Measurements from ENCODE around the gene ABCC9.

ABCC9 gene

DNA sequence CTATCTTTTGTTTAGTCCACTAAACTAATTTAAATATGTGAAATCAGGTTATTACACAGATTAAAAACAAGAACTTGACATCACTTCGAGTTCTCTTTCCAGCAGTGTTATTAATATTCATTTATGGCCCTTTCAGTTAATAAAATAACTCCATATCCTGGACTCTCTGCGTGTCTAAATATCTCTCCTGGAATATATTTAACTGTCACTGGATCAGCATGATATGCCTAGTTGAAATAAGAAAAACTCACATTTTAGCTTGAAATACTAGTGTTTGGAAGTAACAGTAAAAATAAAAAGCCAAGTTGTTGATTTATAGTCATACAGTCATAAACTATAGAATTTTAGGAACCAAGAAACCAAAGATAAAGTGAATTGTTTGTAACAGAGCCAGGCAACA, 45.6 kb downstream of the ABCC9 start:
- H4K20me1 ChIP-seq (ENCODE audit: low read depth, low read length) = no peaks in the 10 kb centered on the region
- H3K27ac ChIP-seq (ENCODE audit: low read depth, low read length) = no peak overlapping the region
- H3K36me3 ChIP-seq (ENCODE audit: low read length) = no peaks in the 10 kb centered on the region
- H3K4me3 ChIP-seq (ENCODE audit: insufficient read depth, low read length, poor library complexity, severe bottlenecking) = no peak overlapping the region
- H3K9me3 ChIP-seq (ENCODE audit: insufficient read depth, low read length) = no peaks in the 10 kb centered on the region
- TF ChIP-seq EZH2phosphoT487 (conservative IDR thresholded peaks at IDR 0.05; ENCODE audit: low read length) (no peak), CTCF (IDR thresholded peaks at IDR 0.05; ENCODE audit: insufficient read depth, low read length, poor library complexity, severe bottlenecking) (no peak)
- H3K79me2 ChIP-seq (ENCODE audit: insufficient read depth, low read length) = no peaks in the 10 kb centered on the region
- H2AFZ ChIP-seq (ENCODE audit: low read depth, low read length, severe bottlenecking) = no peak overlapping the region
- no peak overlapping the region for H3K4me2 ChIP-seq (ENCODE audit: low read depth, low read length, poor library complexity, severe bottlenecking)
- H3K9ac ChIP-seq (ENCODE audit: low read length) = no peak overlapping the region
- H3F3A ChIP-seq (ENCODE audit: insufficient read depth) = no peaks in the 10 kb centered on the region
- H3K9me2 ChIP-seq (replicated peaks; ENCODE audit: insufficient read depth, low read length) = no peaks in the 10 kb centered on the region
- H3K27me3 ChIP-seq (ENCODE audit: low read length) = no peaks in the 10 kb centered on the region

DNA sequence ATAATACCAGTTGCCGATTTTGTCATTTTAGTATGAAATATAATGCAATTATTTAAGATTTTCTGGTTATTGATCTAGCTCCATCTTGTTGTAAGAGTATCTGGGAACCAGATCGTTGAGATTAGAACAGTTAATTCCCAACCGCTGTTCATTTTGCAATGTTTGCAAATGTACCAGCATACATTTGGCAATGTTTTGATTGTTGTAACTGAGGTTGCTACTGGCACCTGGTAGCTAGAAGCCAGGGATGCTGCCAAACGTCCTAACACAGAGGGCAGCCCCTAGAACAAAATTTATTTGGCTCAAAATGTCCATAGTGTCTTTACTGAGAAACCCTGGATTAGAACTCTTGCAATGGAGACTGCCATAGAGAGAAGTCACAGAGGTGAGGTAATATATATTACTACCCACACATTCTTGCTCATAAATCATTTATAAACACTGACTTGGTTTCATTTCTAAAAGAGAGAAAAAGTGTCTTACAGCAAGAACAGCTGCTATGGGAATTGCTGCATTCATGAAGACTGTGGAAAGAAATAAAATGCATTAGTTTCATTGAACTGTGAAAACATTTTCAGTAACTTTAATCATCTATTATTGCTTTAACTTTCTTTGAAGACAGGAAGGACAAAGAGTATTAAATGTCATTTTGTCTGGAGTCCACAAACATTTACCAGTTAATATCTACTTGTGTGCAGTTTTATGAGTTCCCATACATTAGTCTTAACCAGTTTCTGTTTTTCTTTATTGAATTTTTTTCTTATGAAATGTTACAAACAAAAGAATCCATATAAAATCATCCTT, 46.2 kb downstream of the ABCC9 start:
- H3K4me2 ChIP-seq (ENCODE audit: low read depth, low read length, poor library complexity, severe bottlenecking) = no peak overlapping the region
- H4K20me1 ChIP-seq (ENCODE audit: low read depth, low read length) = no peaks in the 10 kb centered on the region
- H2AFZ ChIP-seq (ENCODE audit: low read depth, low read length, severe bottlenecking) = no peak overlapping the region
- H3K9me3 ChIP-seq (ENCODE audit: insufficient read depth, low read length) = no peaks in the 10 kb centered on the region
- H3F3A ChIP-seq (ENCODE audit: insufficient read depth) = no peaks in the 10 kb centered on the region
- H3K9me2 ChIP-seq (replicated peaks; ENCODE audit: insufficient read depth, low read length) = no peaks in the 10 kb centered on the region
- no peaks in the 10 kb centered on the region for H3K36me3 ChIP-seq (ENCODE audit: low read length)
- H3K27ac ChIP-seq (ENCODE audit: low read depth, low read length) = no peak overlapping the region
- H3K9ac ChIP-seq (ENCODE audit: low read length) = no peak overlapping the region
- H3K27me3 ChIP-seq (ENCODE audit: low read length) = no peaks in the 10 kb centered on the region
- TF ChIP-seq CTCF (IDR thresholded peaks at IDR 0.05; ENCODE audit: insufficient read depth, low read length, poor library complexity, severe bottlenecking) (no peak), EZH2phosphoT487 (conservative IDR thresholded peaks at IDR 0.05; ENCODE audit: low read length) (no peak)
- H3K79me2 ChIP-seq (ENCODE audit: insufficient read depth, low read length) = no peaks in the 10 kb centered on the region
- H3K4me3 ChIP-seq (ENCODE audit: insufficient read depth, low read length, poor library complexity, severe bottlenecking) = no peak overlapping the region

- Histone ChIP-seq H3K9me2 (replicated peaks; ENCODE audit: insufficient read depth, low read length) (no peaks in the 10 kb centered on the region), H3K9me3 (ENCODE audit: insufficient read depth, low read length) (no peaks in the 10 kb centered on the region), H3K9ac (ENCODE audit: low read length) (no peak overlapping the region), H3F3A (ENCODE audit: insufficient read depth) (no peaks in the 10 kb centered on the region), H3K27ac (ENCODE audit: low read depth, low read length) (no peak overlapping the region), H3K79me2 (ENCODE audit: insufficient read depth, low read length) (no peaks in the 10 kb centered on the region), H2AFZ (ENCODE audit: low read depth, low read length, severe bottlenecking) (no peak overlapping the region), H3K36me3 (ENCODE audit: low read length) (no peaks in the 10 kb centered on the region), H3K4me2 (ENCODE audit: low read depth, low read length, poor library complexity, severe bottlenecking) (no peak overlapping the region), H3K27me3 (ENCODE audit: low read length) (no peaks in the 10 kb centered on the region), H3K4me3 (ENCODE audit: insufficient read depth, low read length, poor library complexity, severe bottlenecking) (no peak overlapping the region), H4K20me1 (ENCODE audit: low read depth, low read length) (no peaks in the 10 kb centered on the region)
- TF ChIP-seq CTCF (IDR thresholded peaks at IDR 0.05; ENCODE audit: insufficient read depth, low read length, poor library complexity, severe bottlenecking) = no peak
- no peak for TF ChIP-seq EZH2phosphoT487 (conservative IDR thresholded peaks at IDR 0.05; ENCODE audit: low read length)
Observed at GRCh38 chr12:21893924-21894323, 47.3 kb downstream of the ABCC9 start.

Measured in SU-DHL-6 (cell line).